ENCODE measurements around the gene DGUOK. TPM values are rescaled to one million over a fixed set of nuclear protein-coding genes. Genes with fewer than 3 reads are reported as not detected.

DGUOK gene
- total and polyA plus RNA-seq, 2 of the 4 experiments (the other 2 are of a cell fraction) = 66.3 to 111 TPM

DNA sequence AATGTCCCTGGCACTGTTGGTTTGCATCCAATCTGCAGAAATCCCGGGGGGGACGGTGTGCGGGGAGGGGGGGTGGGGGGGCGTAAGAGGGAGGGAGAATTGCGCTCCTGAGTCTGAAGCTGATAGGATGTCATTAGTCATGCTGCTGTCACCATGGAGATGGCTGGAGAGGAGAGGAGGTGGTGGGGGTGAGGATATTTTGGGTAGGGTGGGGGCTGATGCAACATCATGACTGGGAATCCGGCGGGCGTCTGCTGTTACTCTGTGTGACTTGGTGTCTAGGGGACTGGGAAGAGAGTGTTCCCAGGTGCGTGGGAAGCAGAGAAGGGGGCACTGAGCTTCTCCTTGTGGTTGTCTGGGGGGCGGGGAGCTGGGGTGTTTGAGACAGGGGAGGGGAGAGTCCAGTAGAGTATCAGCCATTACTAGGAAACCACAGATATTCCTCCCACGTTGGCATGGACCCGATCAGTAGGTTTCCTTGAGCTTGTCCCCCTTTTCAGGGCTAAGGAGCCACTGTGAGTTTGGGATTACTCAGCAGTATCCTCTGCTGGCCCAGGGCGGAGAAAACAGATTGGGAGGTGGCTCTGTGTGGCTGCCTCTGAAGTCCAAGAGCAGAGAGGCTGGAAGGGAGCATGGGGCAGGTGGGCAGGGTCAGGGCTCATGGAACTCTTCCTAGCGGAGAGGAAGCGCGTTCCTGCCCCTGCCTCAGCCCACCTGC lies 77.0 kb downstream of the DGUOK start (continued):
- TF ChIP-seq RCOR1 (IDR thresholded peaks at IDR 0.05; ENCODE audit: insufficient replicate concordance, low read length) = no peak
- TF ChIP-seq CEBPB (IDR thresholded peaks at IDR 0.05; ENCODE audit: low read depth, low read length) = peak; percentile 85
- peak; percentile 24; the same call in 1 of the 2 replicates for TF ChIP-seq NFE2L2 (IDR thresholded peaks at IDR 0.05; ENCODE audit: low read depth, low read length)

All from IMR-90 (cell line).